ENCODE results near the gene AQP4. TPM values are rescaled to one million over a fixed set of nuclear protein-coding genes. Genes with fewer than 3 reads are reported as not detected.
A peak's percentile ranks its signal among the peaks of the same experiment; 100 is the strongest.

Gene AQP4
- total RNA-seq, 4 donors from 2014 or later = 1.5 TPM; not detected in 3

- H3K9me3 ChIP-seq = peaks cover 0 to 5% (median 0%) of the 10 kb centered on the region in 4 donors
- no peaks in the 10 kb centered on the region for H3K36me3 ChIP-seq
- no peak for DNase-seq
- no peak overlapping the region for H3K4me3 ChIP-seq
- no peaks in the 10 kb centered on the region for H3K4me1 ChIP-seq
- no peak overlapping the region for H3K27ac ChIP-seq
- no peak for TF ChIP-seq POLR2A (IDR thresholded peaks at IDR 0.05)
- TF ChIP-seq CTCF (IDR thresholded peaks at IDR 0.05) = no peak
- H3K27me3 ChIP-seq = no peaks in the 10 kb centered on the region
Observed at GRCh38 chr18:26819046-26819445, 46.5 kb downstream of the AQP4 start.

GRCh38 chr18:26818461-26818860 lies 47.0 kb downstream of the AQP4 start:
- no peak for TF ChIP-seq POLR2A (IDR thresholded peaks at IDR 0.05)
- no peak for TF ChIP-seq CTCF (IDR thresholded peaks at IDR 0.05)
- no peak overlapping the region for H3K27ac ChIP-seq
- DNase-seq = no peak

GRCh38 chr18:26813043-26813442 lies 52.5 kb downstream of the AQP4 start:
- DNase-seq = peak in 1 of 3 donors; percentile 74
- TF ChIP-seq POLR2A (IDR thresholded peaks at IDR 0.05) (no peak), CTCF (IDR thresholded peaks at IDR 0.05) (peak in 3 of 6 experiments; percentile 38 to 70 (median 53))

More at GRCh38 chr18:26818461-26818860, 47.0 kb downstream of the AQP4 start:
- Histone ChIP-seq H3K4me3 (no peak overlapping the region), H3K27me3 (no peaks in the 10 kb centered on the region), H3K4me1 (no peaks in the 10 kb centered on the region), H3K9me3 (peaks cover 0 to 5% (median 0%) of the 10 kb centered on the region in 4 donors), H3K36me3 (no peaks in the 10 kb centered on the region)

GRCh38 chr18:26812462-26812861 lies 53.0 kb downstream of the AQP4 start:
- Histone ChIP-seq H3K4me3 (no peak overlapping the region), H3K9me3 (no peaks in the 10 kb centered on the region), H3K27ac (no peak overlapping the region), H3K4me1 (no peaks in the 10 kb centered on the region), H3K27me3 (no peaks in the 10 kb centered on the region), H3K36me3 (no peaks in the 10 kb centered on the region)
- TF ChIP-seq POLR2A (IDR thresholded peaks at IDR 0.05) = no peak
- no peak for TF ChIP-seq CTCF (IDR thresholded peaks at IDR 0.05)
- no peak for DNase-seq

More at GRCh38 chr18:26813043-26813442, 52.5 kb downstream of the AQP4 start:
- Histone ChIP-seq H3K9me3 (no peaks in the 10 kb centered on the region), H3K36me3 (no peaks in the 10 kb centered on the region), H3K4me3 (no peak overlapping the region), H3K4me1 (no peaks in the 10 kb centered on the region), H3K27me3 (no peaks in the 10 kb centered on the region), H3K27ac (no peak overlapping the region)

- no peak for TF ChIP-seq CTCF (IDR thresholded peaks at IDR 0.05)
- no peak for TF ChIP-seq POLR2A (IDR thresholded peaks at IDR 0.05)
- H3K9me3 ChIP-seq = no peaks in the 10 kb centered on the region
- H3K4me1 ChIP-seq = no peaks in the 10 kb centered on the region
- H3K36me3 ChIP-seq = no peaks in the 10 kb centered on the region
- no peak overlapping the region for H3K27ac ChIP-seq
- H3K4me3 ChIP-seq = no peak overlapping the region
- DNase-seq = no peak
- no peaks in the 10 kb centered on the region for H3K27me3 ChIP-seq
Observed at GRCh38 chr18:26809346-26809745, 56.2 kb downstream of the AQP4 start.

- DNase-seq = no peak
- no peaks in the 10 kb centered on the region for H3K36me3 ChIP-seq
- H3K27ac ChIP-seq = no peak overlapping the region
- H3K27me3 ChIP-seq = no peaks in the 10 kb centered on the region
- no peaks in the 10 kb centered on the region for H3K4me1 ChIP-seq
- H3K4me3 ChIP-seq = no peak overlapping the region
- TF ChIP-seq POLR2A (IDR thresholded peaks at IDR 0.05) = no peak
- TF ChIP-seq CTCF (IDR thresholded peaks at IDR 0.05) = no peak
- H3K9me3 ChIP-seq = no peaks in the 10 kb centered on the region
Observed at GRCh38 chr18:26806224-26806623, 59.3 kb downstream of the AQP4 start.

Data from Peyer's patch (tissue), 4 donors.